Measurements from ENCODE around the gene OR13A1. TPM values are rescaled to one million over a fixed set of nuclear protein-coding genes. Genes with fewer than 3 reads are reported as not detected.
"Not testable (repeated sequence)": the region's sequence is repeated elsewhere in the genome, so short reads cannot be mapped to it uniquely, and the experiment has no call there.

Gene OR13A1
- total RNA-seq, 1 experiment from 2014 or later = 0.15 TPM

- no peak overlapping the region for H3K9ac ChIP-seq (ENCODE audit: extremely low read depth, insufficient read length, low read length)
- no peak overlapping the region for H3K18ac ChIP-seq (ENCODE audit: insufficient read length, low read depth, low read length)
- H3K4me1 ChIP-seq (ENCODE audit: insufficient read depth, low read length) = no peaks in the 10 kb centered on the region
- H3K56ac ChIP-seq (ENCODE audit: insufficient read length, low read depth, low read length) = no peak overlapping the region
- no peak for DNase-seq
- H3K79me1 ChIP-seq (ENCODE audit: insufficient read depth, low read depth, low read length, poor library complexity, severe bottlenecking) = no peaks in the 10 kb centered on the region
- no peak overlapping the region for H2BK15ac ChIP-seq (ENCODE audit: low read depth, low read length)
- H2AK5ac ChIP-seq (ENCODE audit: insufficient read length, low read length) = no peak overlapping the region
- H3K4ac ChIP-seq (ENCODE audit: low read depth, low read length) = no peak overlapping the region
- H3K36me3 Mint-ChIP-seq (ENCODE audit: insufficient read depth in 1 of 3, low read depth in 3 of 3) = peaks cover 5 to 8% (median 6%) of the 10 kb centered on the region in 3 experiments; a peak in 4 of 7 replicates
- no peak overlapping the region for H3K4me2 ChIP-seq (ENCODE audit: insufficient read depth, insufficient read length, low read length)
- H3K79me2 ChIP-seq (ENCODE audit: insufficient read depth, low read length) = no peaks in the 10 kb centered on the region
- no peaks in the 10 kb centered on the region for H3K27me3 ChIP-seq (ENCODE audit: insufficient read depth, low read length)
- H4K20me1 ChIP-seq (ENCODE audit: control insufficient read depth, insufficient read depth, insufficient read length) = no peaks in the 10 kb centered on the region
- H3K9me3 ChIP-seq (ENCODE audit: control insufficient read depth, low read depth, low read length) = no peaks in the 10 kb centered on the region
- no peak overlapping the region for H3K27ac ChIP-seq (ENCODE audit: insufficient read length, low read depth, low read length)
- H3K23ac ChIP-seq (ENCODE audit: insufficient read length, low read depth, low read length) = no peak overlapping the region
- H2AFZ ChIP-seq (ENCODE audit: low read length) = no peak overlapping the region
- no peak overlapping the region for H4K91ac ChIP-seq (ENCODE audit: insufficient read length, low read depth, low read length)
- H2BK5ac ChIP-seq (ENCODE audit: insufficient read length, low read length) = no peak overlapping the region
- H3K27me3 Mint-ChIP-seq (ENCODE audit: low read depth) = peaks cover 12% of the 10 kb centered on the region
- H3T11ph ChIP-seq (ENCODE audit: low read length) = no peak overlapping the region
- H4K5ac ChIP-seq (ENCODE audit: insufficient read length, low read depth, low read length) = no peak overlapping the region
- no peak overlapping the region for H3K4me3 Mint-ChIP-seq
- no CpG with 5 or more reads among the region's 1 CpG for WGBS (ENCODE audit: extremely low coverage, insufficient read length, low lambda C conversion rate)
- H3K4me1 Mint-ChIP-seq = no peaks in the 10 kb centered on the region
- H3K14ac ChIP-seq (ENCODE audit: insufficient read depth, low read length) = no peak overlapping the region
- no peaks in the 10 kb centered on the region for H3K23me2 ChIP-seq (ENCODE audit: insufficient read length, low read depth, low read length, poor library complexity, severe bottlenecking)
- TF ChIP-seq CTCF (conservative IDR thresholded peaks at IDR 0.05) = no peak
- H2BK20ac ChIP-seq (ENCODE audit: low read depth, low read length, poor library complexity, severe bottlenecking) = no peak overlapping the region
- peaks cover 35 to 51% of the 10 kb centered on the region in 2 experiments for H3K9me3 Mint-ChIP-seq
- no peak overlapping the region for H3K27ac Mint-ChIP-seq
- no peak overlapping the region for H2BK120ac ChIP-seq (ENCODE audit: low read depth, low read length, poor library complexity, severe bottlenecking)
- H4K8ac ChIP-seq (replicated peaks; ENCODE audit: insufficient read length, low read depth, low read length) = no peak overlapping the region
- no peak overlapping the region for H2BK12ac ChIP-seq (ENCODE audit: insufficient read length, low read depth, low read length)
Observed at GRCh38 chr10:45339894-45340293, 24.5 kb upstream of the OR13A1 start.

- H2BK12ac ChIP-seq (ENCODE audit: insufficient read length, low read depth, low read length); H3K18ac ChIP-seq (ENCODE audit: insufficient read length, low read depth, low read length); H3K4me2 ChIP-seq (ENCODE audit: insufficient read depth, insufficient read length, low read length); H3K27ac ChIP-seq (ENCODE audit: insufficient read length, low read depth, low read length); DNase-seq; H3K23me2 ChIP-seq (ENCODE audit: insufficient read length, low read depth, low read length, poor library complexity, severe bottlenecking); H3K27me3 ChIP-seq (ENCODE audit: insufficient read depth, low read length); H2AFZ ChIP-seq (ENCODE audit: low read length); H2BK120ac ChIP-seq (ENCODE audit: low read depth, low read length, poor library complexity, severe bottlenecking); H4K8ac ChIP-seq (replicated peaks; ENCODE audit: insufficient read length, low read depth, low read length); H3K56ac ChIP-seq (ENCODE audit: insufficient read length, low read depth, low read length); H3K4me1 Mint-ChIP-seq; H2BK5ac ChIP-seq (ENCODE audit: insufficient read length, low read length); H4K20me1 ChIP-seq (ENCODE audit: control insufficient read depth, insufficient read depth, insufficient read length); H3K9ac ChIP-seq (ENCODE audit: extremely low read depth, insufficient read length, low read length); H3K14ac ChIP-seq (ENCODE audit: insufficient read depth, low read length); H2AK5ac ChIP-seq (ENCODE audit: insufficient read length, low read length); H3T11ph ChIP-seq (ENCODE audit: low read length); H3K36me3 Mint-ChIP-seq (ENCODE audit: insufficient read depth in 1 of 3, low read depth in 3 of 3); H3K27ac Mint-ChIP-seq; H3K4ac ChIP-seq (ENCODE audit: low read depth, low read length); H3K79me2 ChIP-seq (ENCODE audit: insufficient read depth, low read length); H4K91ac ChIP-seq (ENCODE audit: insufficient read length, low read depth, low read length); H3K79me1 ChIP-seq (ENCODE audit: insufficient read depth, low read depth, low read length, poor library complexity, severe bottlenecking); H3K9me3 ChIP-seq (ENCODE audit: control insufficient read depth, low read depth, low read length); H3K23ac ChIP-seq (ENCODE audit: insufficient read length, low read depth, low read length); H2BK20ac ChIP-seq (ENCODE audit: low read depth, low read length, poor library complexity, severe bottlenecking); H3K4me3 Mint-ChIP-seq; H2BK15ac ChIP-seq (ENCODE audit: low read depth, low read length); H4K5ac ChIP-seq (ENCODE audit: insufficient read length, low read depth, low read length); H3K4me1 ChIP-seq (ENCODE audit: insufficient read depth, low read length): not testable (repeated sequence)
- peaks cover 25% of the 10 kb centered on the region for H3K27me3 Mint-ChIP-seq (ENCODE audit: low read depth)
- H3K9me3 Mint-ChIP-seq = peaks cover 27 to 40% of the 10 kb centered on the region in 2 experiments
- WGBS (ENCODE audit: extremely low coverage, insufficient read length, low lambda C conversion rate) = no CpG with 5 or more reads among the region's 3 CpGs
Observed at GRCh38 chr10:45331824-45332223, 16.4 kb upstream of the OR13A1 start.
